ENCODE data around the gene CDC42BPG.

Gene CDC42BPG

GRCh38 chr11:64789331-64790204 lies 54.9 kb downstream of the CDC42BPG start:
- no peak for DNase-seq (ENCODE audit: low spot score)

- no peak for DNase-seq (ENCODE audit: low spot score)
These were observed 55.9 kb downstream of the CDC42BPG start for GRCh38 chr11:64788321-64789215.

GRCh38 chr11:64787526-64788320 lies 56.7 kb downstream of the CDC42BPG start:
- peak; percentile 84 for DNase-seq (ENCODE audit: low spot score)

GRCh38 chr11:64786308-64786707 lies 58.1 kb downstream of the CDC42BPG start:
- no peak for DNase-seq (ENCODE audit: low spot score)

- no peak for DNase-seq (ENCODE audit: low spot score)
These were observed 59.5 kb downstream of the CDC42BPG start for GRCh38 chr11:64784813-64785581.

DNA sequence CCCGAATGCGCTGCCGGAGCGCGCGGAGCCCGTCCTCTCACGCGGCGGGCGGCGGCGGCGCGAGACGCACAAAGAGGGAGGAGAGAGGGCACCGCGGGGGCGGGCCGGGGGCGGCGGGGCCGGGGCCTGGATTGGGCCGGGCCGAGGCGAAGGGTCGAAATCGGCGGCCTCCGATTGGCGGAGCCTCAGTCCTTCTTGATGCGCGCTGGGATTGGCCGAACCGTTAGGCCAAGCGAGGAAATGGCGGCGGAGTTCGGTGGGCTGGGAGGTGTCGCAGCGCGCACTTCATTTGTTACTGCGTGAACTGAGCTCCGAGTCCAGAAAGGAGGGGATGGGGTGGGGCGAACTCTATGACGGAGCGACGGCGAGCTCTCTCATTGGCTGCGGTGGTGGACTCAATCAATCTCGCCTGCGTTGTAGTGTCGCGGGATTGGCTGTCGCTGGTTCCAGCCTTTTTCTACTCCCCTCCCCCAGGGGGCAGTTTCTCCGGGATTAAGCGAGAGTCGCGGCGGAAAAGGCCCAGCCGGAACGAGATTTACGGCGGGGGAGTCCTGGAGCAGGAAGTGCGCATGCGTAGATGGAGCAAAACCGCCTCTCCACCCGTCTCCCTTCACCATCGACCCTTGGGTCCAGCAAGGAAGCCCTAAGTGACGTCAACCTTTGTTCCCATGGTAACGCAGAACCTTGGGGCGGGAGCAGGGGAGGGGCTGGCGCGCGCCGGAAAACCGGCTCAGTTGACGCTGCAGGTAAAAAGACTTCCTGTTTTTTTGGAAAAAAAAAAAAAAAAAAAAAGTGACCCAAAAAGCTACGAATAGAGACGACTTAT lies 65.8 kb downstream of the CDC42BPG start, which contains the start of gene SF1:
SF1 (minus strand) TSS at position 70 of the 826 bp plus-strand sequence. CDS start 150 bp downstream, outside the sequence.
- peak; percentile 98 for DNase-seq (ENCODE audit: low spot score)

- DNase-seq (ENCODE audit: low spot score) = no peak
These were observed 66.3 kb downstream of the CDC42BPG start for GRCh38 chr11:64778223-64778472.

DNA sequence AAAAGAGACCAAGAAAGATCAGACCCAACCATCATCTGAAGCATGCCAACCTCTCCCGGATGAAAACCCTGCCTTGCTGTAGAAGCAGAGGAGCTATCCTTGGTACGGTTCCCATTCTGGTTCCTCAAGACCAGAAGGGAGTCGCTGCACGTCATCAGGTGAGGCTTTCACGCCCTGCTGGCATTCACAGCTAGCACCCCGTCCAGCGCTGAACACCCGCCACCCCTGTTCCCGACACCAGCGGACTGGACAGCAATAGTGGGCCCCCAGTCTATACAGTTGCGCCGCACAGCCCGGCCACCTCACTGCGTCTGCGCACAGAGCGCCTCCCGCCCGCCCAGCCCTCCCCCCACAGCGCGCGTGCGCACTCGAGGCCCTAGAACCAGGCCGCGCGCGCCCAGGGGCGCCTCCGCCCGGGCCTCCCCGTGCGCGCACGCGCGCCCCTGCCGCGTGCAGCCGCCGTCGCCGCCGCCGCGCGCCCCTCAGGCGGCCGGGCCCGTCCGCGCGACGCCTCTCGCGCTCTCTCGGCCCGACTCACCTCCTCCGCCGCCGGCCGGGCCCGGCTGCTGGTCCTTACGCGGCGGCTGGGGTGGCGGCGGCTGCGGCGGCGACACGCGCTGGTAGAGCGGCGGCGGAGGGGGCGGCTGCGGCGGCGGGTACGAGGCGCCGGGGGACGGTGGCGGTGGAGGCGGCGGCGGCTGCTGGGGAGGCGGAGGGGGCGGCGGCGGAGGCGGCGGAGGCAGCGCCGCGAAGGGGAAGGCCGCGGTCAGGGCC lies 66.8 kb downstream of the CDC42BPG start:
- DNase-seq (ENCODE audit: low spot score) = peak; percentile 100

- DNase-seq (ENCODE audit: low spot score) = no peak
These were observed 67.6 kb downstream of the CDC42BPG start for GRCh38 chr11:64776875-64777274.

GRCh38 chr11:64776425-64776824 lies 68.0 kb downstream of the CDC42BPG start:
- no peak for DNase-seq (ENCODE audit: low spot score)

GRCh38 chr11:64774144-64774543 lies 70.3 kb downstream of the CDC42BPG start:
- DNase-seq (ENCODE audit: low spot score) = no peak
